Lung microvascular endothelial cell (primary cell): ENCODE data around the gene KRTAP1-1. TPM values are rescaled to one million over a fixed set of nuclear protein-coding genes. Genes with fewer than 3 reads are reported as not detected.
A peak's percentile ranks its signal among the peaks of the same experiment; 100 is the strongest.
"Not testable (repeated sequence)": the region's sequence is repeated elsewhere in the genome, so short reads cannot be mapped to it uniquely, and the experiment has no call there.

ENCODE experiments used
- DNase-seq, 2 donors: peaks; one replicate each; pipeline versions ENCODE4 v3.0.0 to v3.0.0-alpha.2; 2010; ENCODE audit warnings: low read depth in 2 of 2
- total RNA-seq: library from RNA; depleted of rRNA; stranded (reverse); fragments of >200 nt; gene quantifications from 2 replicates; pipeline ENCODE4 v1.2.1, GENCODE V29; 2014

KRTAP1-1 gene
- total RNA-seq, 1 donor from 2014 or later: not detected

- DNase-seq: not testable (repeated sequence)
Measured at GRCh38 chr17:41055130-41055529, 13.9 kb upstream of the KRTAP1-1 start, which contains the start of gene KRTAP2-2. KRTAP2-2 (minus strand) TSS chr17:41055230; CDS start chr17:41055211, 19 bp downstream.

GRCh38 chr17:41054556-41054955, 13.3 kb upstream of the KRTAP1-1 start:
- DNase-seq: not testable (repeated sequence)

GRCh38 chr17:41054025-41054424, 12.8 kb upstream of the KRTAP1-1 start:
- no peak for DNase-seq

GRCh38 chr17:41052566-41052965, 11.3 kb upstream of the KRTAP1-1 start:
- no peak for DNase-seq

GRCh38 chr17:41049110-41049509, 7.9 kb upstream of the KRTAP1-1 start:
- DNase-seq: peak in 1 of 2 donors; percentile 28

- peak in 1 of 2 donors; percentile 1 for DNase-seq
Measured at GRCh38 chr17:41048441-41048840, 7.2 kb upstream of the KRTAP1-1 start.

GRCh38 chr17:41046735-41047465, 5.7 kb upstream of the KRTAP1-1 start, which contains the start of gene KRTAP2-1:
KRTAP2-1 (minus strand) TSS chr17:41047316; CDS start chr17:41047267, 49 bp downstream.
- not testable (repeated sequence) for DNase-seq

GRCh38 chr17:41042953-41043352, 1.7 kb upstream of the KRTAP1-1 start:
- no peak for DNase-seq

- DNase-seq: no peak
Measured at GRCh38 chr17:41037853-41038350, 3.3 kb downstream of the KRTAP1-1 start.

- DNase-seq: not testable (repeated sequence)
Measured at GRCh38 chr17:41034346-41034935, 6.8 kb downstream of the KRTAP1-1 start, which contains the start of gene KRTAP1-3. KRTAP1-3 (minus strand) TSS chr17:41034874; CDS start chr17:41034821, 53 bp downstream.

GRCh38 chr17:41029633-41030245, 11.5 kb downstream of the KRTAP1-1 start, which contains the start of gene KRTAP1-4:
KRTAP1-4 (minus strand) TSS chr17:41030195; CDS start chr17:41030078, 117 bp downstream.
- no peak for DNase-seq

- no peak for DNase-seq
Measured at GRCh38 chr17:41026715-41027471, 14.4 kb downstream of the KRTAP1-1 start, which contains the start of gene KRTAP1-5. KRTAP1-5 (minus strand) TSS chr17:41027208; CDS start chr17:41027155, 53 bp downstream.

GRCh38 chr17:41024697-41025096, 16.6 kb downstream of the KRTAP1-1 start:
- no peak for DNase-seq

- no peak for DNase-seq
Measured at GRCh38 chr17:41020336-41020735, 20.9 kb downstream of the KRTAP1-1 start.

GRCh38 chr17:41019415-41019814, 21.8 kb downstream of the KRTAP1-1 start:
- no peak for DNase-seq

- DNase-seq: no peak
Measured at GRCh38 chr17:41018541-41018940, 22.7 kb downstream of the KRTAP1-1 start.

- no peak for DNase-seq
Measured at GRCh38 chr17:41016578-41017215, 24.6 kb downstream of the KRTAP1-1 start.

GRCh38 chr17:41015454-41015853, 25.8 kb downstream of the KRTAP1-1 start:
- no peak for DNase-seq

GRCh38 chr17:41013606-41014005, 27.6 kb downstream of the KRTAP1-1 start:
- DNase-seq: no peak

- DNase-seq: no peak
Measured at GRCh38 chr17:41013181-41013580, 28.1 kb downstream of the KRTAP1-1 start.
